RKO (cell line): ENCODE measurements around the gene EFCAB8.

Source experiments
- DNase-seq: peaks from one replicate; pipeline ENCODE4 v3.0.0-alpha.2; 2016; ENCODE audit warnings: low spot score

EFCAB8 gene

GRCh38 chr20:33007376-33008335 is 148.9 kb downstream of the EFCAB8 start, which contains the start of gene BPIFB2:
TSS of gene BPIFB2 (plus strand) at chr20:33007704. CDS start at chr20:33008575, 871 bp downstream.
- DNase-seq: no peak

- no peak for DNase-seq
Measured at GRCh38 chr20:33008336-33009213, 149.9 kb downstream of the EFCAB8 start.

- DNase-seq: no peak
Measured at GRCh38 chr20:33009214-33010132, 150.8 kb downstream of the EFCAB8 start.

GRCh38 chr20:33010133-33010504 is 151.4 kb downstream of the EFCAB8 start:
- DNase-seq: no peak

DNA sequence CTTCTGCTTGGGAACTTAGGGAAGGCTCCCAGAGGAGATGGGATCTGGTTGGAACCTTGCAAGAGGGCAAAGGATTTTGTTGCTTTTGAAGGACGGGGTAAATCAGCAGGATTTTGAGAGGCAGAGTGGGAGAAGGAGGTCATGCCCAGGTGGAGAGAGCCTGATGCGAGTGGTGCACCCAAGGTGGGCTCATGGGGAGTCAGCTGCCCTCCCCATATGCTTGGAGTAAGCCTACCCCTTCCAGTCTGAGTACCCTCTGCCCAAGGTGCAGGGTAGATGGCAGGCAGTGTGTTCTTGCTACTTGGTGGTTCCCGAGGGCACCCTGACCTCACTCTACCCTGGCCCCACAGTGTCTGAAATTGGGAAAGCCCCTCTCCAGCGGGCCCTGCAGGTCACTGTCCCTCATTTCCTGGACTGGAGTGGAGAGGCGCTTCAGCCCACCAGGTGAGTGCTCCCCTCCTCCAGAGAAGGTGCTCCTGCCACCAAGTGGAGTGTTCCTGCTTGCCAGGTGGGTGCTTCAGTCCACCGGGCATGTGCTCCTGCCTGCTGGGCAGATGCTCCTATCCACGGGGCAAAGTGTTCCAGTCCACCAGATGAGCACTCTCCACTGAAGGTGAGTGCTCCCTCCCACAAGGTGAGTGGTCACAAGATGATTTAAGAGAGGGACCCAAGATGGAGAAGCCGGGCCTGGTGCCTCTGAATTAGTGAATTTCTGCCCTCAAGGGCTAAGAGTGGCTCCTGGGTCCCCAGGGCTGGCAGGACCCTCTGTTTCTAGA is 152.1 kb downstream of the EFCAB8 start:
- DNase-seq: no peak
